ENCODE measurements around the gene SMYD3. TPM values are rescaled to one million over a fixed set of nuclear protein-coding genes. Genes with fewer than 3 reads are reported as not detected.

Gene SMYD3
- total RNA-seq, 1 donor from 2014 or later, result 22.3 TPM

GRCh38 chr1:246508897-246509688 lies 2.0 kb upstream of the SMYD3 start:
- intact Hi-C loops (cut with DNase I), result no loop called here
- H3K27ac ChIP-seq, result no peak overlapping the region
- no peak for TF ChIP-seq CTCF (IDR thresholded peaks at IDR 0.05)
- TF ChIP-seq POLR2AphosphoS5 (IDR thresholded peaks at IDR 0.05; ENCODE audit: insufficient read depth in 1 of 2, low read depth in 1 of 2), result no peak
- no peak for TF ChIP-seq POLR2A (IDR thresholded peaks at IDR 0.05)
- H3K27me3 ChIP-seq, result no peaks in the 10 kb centered on the region
- H3K9me3 ChIP-seq, result no peaks in the 10 kb centered on the region
- peaks cover 9% of the 10 kb centered on the region for H3K4me1 ChIP-seq
- no peak for DNase-seq (ENCODE audit: extremely low spot score in 2 of 2)
- H3K4me3 ChIP-seq, result no peak overlapping the region
- no peaks in the 10 kb centered on the region for H3K36me3 ChIP-seq

GRCh38 chr1:246506367-246506673 lies 759 bp downstream of the SMYD3 start:
- Histone ChIP-seq H3K9me3 (no peaks in the 10 kb centered on the region), H3K36me3 (no peaks in the 10 kb centered on the region), H3K4me1 (peaks cover 9% of the 10 kb centered on the region), H3K4me3 (peak overlapping the region; percentile 79 to 90), H3K27ac (no peak overlapping the region), H3K27me3 (no peaks in the 10 kb centered on the region)
- intact Hi-C loops (cut with DNase I), result no loop called here
- peak in 1 of 2 donors; percentile 55 for DNase-seq (ENCODE audit: extremely low spot score in 2 of 2)
- TF ChIP-seq POLR2AphosphoS5 (IDR thresholded peaks at IDR 0.05; ENCODE audit: insufficient read depth in 1 of 2, low read depth in 1 of 2) (no peak), POLR2A (IDR thresholded peaks at IDR 0.05) (no peak), CTCF (IDR thresholded peaks at IDR 0.05) (no peak)

GRCh38 chr1:246503341-246503740 lies 3.7 kb downstream of the SMYD3 start:
- Histone ChIP-seq H3K4me3 (no peak overlapping the region), H3K9me3 (no peaks in the 10 kb centered on the region), H3K27me3 (no peaks in the 10 kb centered on the region), H3K4me1 (peaks cover 9% of the 10 kb centered on the region), H3K27ac (no peak overlapping the region), H3K36me3 (no peaks in the 10 kb centered on the region)
- no peak for DNase-seq (ENCODE audit: extremely low spot score in 2 of 2)
- intact Hi-C loops (cut with DNase I), result no loop called here
- TF ChIP-seq POLR2A (IDR thresholded peaks at IDR 0.05), result no peak
- TF ChIP-seq POLR2AphosphoS5 (IDR thresholded peaks at IDR 0.05; ENCODE audit: insufficient read depth in 1 of 2, low read depth in 1 of 2), result peak in 1 of 2 donors; percentile 44

- intact Hi-C loops (cut with DNase I), result loop anchor here (5.0 kb wide), 1 partner anchor 200 kb away; no protein-coding TSS in a partner anchor
- H3K27me3 ChIP-seq, result no peaks in the 10 kb centered on the region
- H3K4me1 ChIP-seq, result peaks cover 4% of the 10 kb centered on the region
- H3K9me3 ChIP-seq, result no peaks in the 10 kb centered on the region
- DNase-seq (ENCODE audit: extremely low spot score in 2 of 2), result no peak
- H3K4me3 ChIP-seq, result no peak overlapping the region
- TF ChIP-seq POLR2A (IDR thresholded peaks at IDR 0.05), result no peak
- TF ChIP-seq CTCF (IDR thresholded peaks at IDR 0.05), result peak; percentile 65 to 77 (median 73)
- peak in 1 of 2 donors; percentile 19 for TF ChIP-seq POLR2AphosphoS5 (IDR thresholded peaks at IDR 0.05; ENCODE audit: insufficient read depth in 1 of 2, low read depth in 1 of 2)
- no peak overlapping the region for H3K27ac ChIP-seq
- no peaks in the 10 kb centered on the region for H3K36me3 ChIP-seq
Measured at GRCh38 chr1:246497331-246497915, 9.7 kb downstream of the SMYD3 start.

- peaks cover 6% of the 10 kb centered on the region for H3K4me1 ChIP-seq
- intact Hi-C loops (cut with DNase I), result no loop called here
- no peaks in the 10 kb centered on the region for H3K36me3 ChIP-seq
- TF ChIP-seq POLR2A (IDR thresholded peaks at IDR 0.05), result no peak
- TF ChIP-seq CTCF (IDR thresholded peaks at IDR 0.05), result peak; percentile 37 to 66 (median 47)
- TF ChIP-seq POLR2AphosphoS5 (IDR thresholded peaks at IDR 0.05; ENCODE audit: insufficient read depth in 1 of 2, low read depth in 1 of 2), result peak in 1 of 2 donors; percentile 64
- H3K27ac ChIP-seq, result no peak overlapping the region
- no peak for DNase-seq (ENCODE audit: extremely low spot score in 2 of 2)
- H3K27me3 ChIP-seq, result no peaks in the 10 kb centered on the region
- H3K4me3 ChIP-seq, result no peak overlapping the region
- H3K9me3 ChIP-seq, result no peaks in the 10 kb centered on the region
Measured at GRCh38 chr1:246492611-246493245, 14.4 kb downstream of the SMYD3 start.
